ENCODE measurements around the gene ZBTB11.

The ZBTB11 gene

GRCh38 chr3:101722394-101723173 is 45.7 kb upstream of the ZBTB11 start:
- TF ChIP-seq FOXP2 (optimal IDR thresholded peaks at IDR 0.05; ENCODE audit: borderline replicate concordance, extremely low read depth, extremely low read length, insufficient read depth) (no peak), POLR2AphosphoS5 (IDR thresholded peaks at IDR 0.05; ENCODE audit: low read depth, low read length) (no peak), SIN3A (IDR thresholded peaks at IDR 0.05; ENCODE audit: borderline replicate concordance, insufficient read depth, low read length) (no peak), REST (IDR thresholded peaks at IDR 0.05; ENCODE audit: insufficient read depth in 1 of 2, low read depth in 2 of 2, low read length in 2 of 2) (no peak), TAF1 (IDR thresholded peaks at IDR 0.05; ENCODE audit: borderline replicate concordance, insufficient read depth, low read length) (no peak)

- TF ChIP-seq FOXP2 (optimal IDR thresholded peaks at IDR 0.05; ENCODE audit: borderline replicate concordance, extremely low read depth, extremely low read length, insufficient read depth) (no peak), POLR2AphosphoS5 (IDR thresholded peaks at IDR 0.05; ENCODE audit: low read depth, low read length) (no peak), REST (IDR thresholded peaks at IDR 0.05; ENCODE audit: insufficient read depth in 1 of 2, low read depth in 2 of 2, low read length in 2 of 2) (no peak), TAF1 (IDR thresholded peaks at IDR 0.05; ENCODE audit: borderline replicate concordance, insufficient read depth, low read length) (no peak), SIN3A (IDR thresholded peaks at IDR 0.05; ENCODE audit: borderline replicate concordance, insufficient read depth, low read length) (no peak)
Measured at GRCh38 chr3:101720851-101721840, 44.2 kb upstream of the ZBTB11 start.

- TF ChIP-seq REST (IDR thresholded peaks at IDR 0.05; ENCODE audit: insufficient read depth in 1 of 2, low read depth in 2 of 2, low read length in 2 of 2) = no peak
- TF ChIP-seq FOXP2 (optimal IDR thresholded peaks at IDR 0.05; ENCODE audit: borderline replicate concordance, extremely low read depth, extremely low read length, insufficient read depth) = no peak
- TF ChIP-seq TAF1 (IDR thresholded peaks at IDR 0.05; ENCODE audit: borderline replicate concordance, insufficient read depth, low read length) = no peak
- no peak for TF ChIP-seq POLR2AphosphoS5 (IDR thresholded peaks at IDR 0.05; ENCODE audit: low read depth, low read length)
- TF ChIP-seq SIN3A (IDR thresholded peaks at IDR 0.05; ENCODE audit: borderline replicate concordance, insufficient read depth, low read length) = no peak
Measured at GRCh38 chr3:101719604-101720185, 42.8 kb upstream of the ZBTB11 start.

GRCh38 chr3:101718455-101718854 is 41.5 kb upstream of the ZBTB11 start:
- TF ChIP-seq FOXP2 (optimal IDR thresholded peaks at IDR 0.05; ENCODE audit: borderline replicate concordance, extremely low read depth, extremely low read length, insufficient read depth) (no peak), TAF1 (IDR thresholded peaks at IDR 0.05; ENCODE audit: borderline replicate concordance, insufficient read depth, low read length) (no peak), REST (IDR thresholded peaks at IDR 0.05; ENCODE audit: insufficient read depth in 1 of 2, low read depth in 2 of 2, low read length in 2 of 2) (no peak), SIN3A (IDR thresholded peaks at IDR 0.05; ENCODE audit: borderline replicate concordance, insufficient read depth, low read length) (no peak), POLR2AphosphoS5 (IDR thresholded peaks at IDR 0.05; ENCODE audit: low read depth, low read length) (no peak)

Data from PFSK-1 (cell line).